Stimulated activated CD8-positive, alpha-beta memory T cell treated with anti-CD3 and anti-CD28 coated beads, Interleukin-15, amount 100 ng/mL, for 1 hour (primary cell): Measurements from ENCODE around the gene TMC6.
"Not testable (repeated sequence)": the region's sequence is repeated elsewhere in the genome, so short reads cannot be mapped to it uniquely, and the experiment has no call there.

Experiments
- DNase-seq: peaks from one replicate; pipeline ENCODE4 v3.0.0-alpha.2; 2020; ENCODE audit warnings: low read depth

TMC6 gene

GRCh38 chr17:78075545-78075944, 53.0 kb downstream of the TMC6 start:
- DNase-seq = no peak

DNA sequence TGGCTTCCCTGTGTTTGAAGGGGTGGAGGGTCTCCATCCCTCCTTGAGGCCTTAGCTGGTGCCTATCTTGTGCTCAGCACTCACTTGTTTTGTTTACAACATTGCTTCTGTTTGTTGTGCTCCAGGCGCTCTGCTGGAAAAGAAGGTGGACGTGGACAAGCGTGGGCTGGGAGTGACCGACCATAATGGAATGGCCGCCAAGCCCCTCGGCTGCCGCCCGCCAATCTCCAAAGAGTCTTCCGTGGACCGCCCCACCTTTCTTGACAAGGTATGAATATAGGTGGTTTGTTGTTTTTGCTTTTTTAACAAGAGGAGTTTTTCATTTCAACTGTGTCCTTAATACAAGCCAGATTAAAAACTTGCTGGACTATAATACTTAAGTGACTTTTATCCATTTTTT, 53.5 kb downstream of the TMC6 start:
- no peak for DNase-seq

- no peak for DNase-seq
Observed at GRCh38 chr17:78072961-78073360, 55.6 kb downstream of the TMC6 start.

DNA sequence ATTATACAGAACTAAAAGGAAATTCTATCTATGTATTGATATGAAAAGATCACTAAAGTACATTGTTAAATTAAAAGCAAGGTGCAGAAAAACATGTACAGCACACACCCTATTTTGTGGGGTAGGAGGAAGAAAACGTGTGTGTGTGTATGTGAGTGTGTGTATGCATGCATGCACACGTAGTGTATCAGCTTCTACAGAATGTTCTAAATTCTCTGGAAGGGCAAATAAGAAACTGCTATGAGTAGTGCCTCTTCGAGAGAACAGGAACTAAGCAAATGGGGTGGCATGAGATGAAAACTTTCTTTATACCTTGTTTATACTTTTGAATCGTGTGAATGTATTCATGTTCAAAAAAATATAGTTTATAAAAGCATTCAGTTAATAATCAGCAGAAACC, 58.9 kb downstream of the TMC6 start:
- no peak for DNase-seq

DNA sequence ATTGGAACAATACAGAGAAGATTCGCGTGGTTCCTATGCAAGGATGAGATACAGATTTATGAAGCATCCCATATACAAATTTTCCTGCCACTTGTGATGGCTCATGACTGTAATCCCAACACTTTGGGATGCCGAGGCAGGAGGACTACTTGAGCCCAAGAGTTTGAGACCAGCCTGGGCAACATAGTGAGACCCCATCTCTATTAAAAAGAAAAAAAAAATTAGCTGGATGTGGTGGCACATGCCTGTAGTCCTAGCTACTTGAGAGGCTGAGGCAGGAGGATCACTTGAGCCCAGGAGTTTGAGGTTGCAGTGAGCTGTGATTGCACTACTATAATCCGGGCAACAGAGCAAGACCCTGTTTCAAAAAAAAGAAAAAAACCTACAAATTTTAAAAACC, 61.6 kb downstream of the TMC6 start:
- not testable (repeated sequence) for DNase-seq

- DNase-seq = no peak
Observed at GRCh38 chr17:78064708-78065107, 63.8 kb downstream of the TMC6 start.

- no peak for DNase-seq
Observed at GRCh38 chr17:78063489-78063888, 65.1 kb downstream of the TMC6 start.

DNA sequence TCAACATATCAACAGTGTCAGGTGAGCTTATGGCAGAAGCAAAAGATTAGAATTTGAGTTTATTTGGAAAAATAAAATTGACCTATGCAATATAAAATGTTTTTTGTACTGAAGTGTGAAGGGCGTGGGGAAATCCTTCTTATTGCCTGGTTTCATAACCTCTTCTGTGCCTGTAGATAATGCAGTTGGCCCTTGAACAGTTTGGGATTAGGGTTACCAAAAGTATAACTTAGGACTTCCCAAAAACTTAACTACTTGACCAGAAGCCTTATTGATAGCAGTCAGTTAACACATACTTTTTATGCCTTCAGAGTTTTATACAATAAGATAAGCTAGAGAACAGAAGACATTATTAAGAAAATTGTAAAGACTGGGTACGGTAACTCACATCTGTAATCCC, 66.0 kb downstream of the TMC6 start:
- no peak for DNase-seq
